ENCODE data around the gene DLG1. TPM values are rescaled to one million over a fixed set of nuclear protein-coding genes. Genes with fewer than 3 reads are reported as not detected.
A peak's percentile ranks its signal among the peaks of the same experiment; 100 is the strongest.

Gene DLG1
- total and polyA plus RNA-seq, 12 donors = 14.1 to 74.6 (median 58.4) TPM

DNA sequence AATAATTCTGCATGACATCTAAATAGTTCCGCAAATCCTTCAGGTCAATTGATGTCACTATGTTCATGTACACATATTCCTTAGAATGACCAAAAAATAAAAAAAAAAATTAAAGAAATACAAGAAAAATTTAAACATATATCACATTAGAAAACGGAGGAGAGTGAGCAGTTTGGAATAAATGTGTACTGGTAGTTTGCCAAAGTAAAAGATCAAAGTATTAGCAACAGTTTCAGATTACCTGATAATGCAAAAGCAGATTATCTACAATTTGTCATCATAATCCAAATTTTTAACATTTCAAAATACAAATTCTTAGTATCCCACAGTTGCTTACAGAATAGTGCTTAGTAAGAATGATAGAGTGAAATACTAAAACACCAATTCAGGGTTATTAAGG, 1.9 kb downstream of the DLG1 start:
- no peaks in the 10 kb centered on the region for H3K9me3 ChIP-seq (replicated peaks in 1 of 3)
- H3K27me3 ChIP-seq = no peaks in the 10 kb centered on the region
- no peak for DNase-seq
- TF ChIP-seq POLR2A (IDR thresholded peaks at IDR 0.05) = no peak
- H3K4me1 ChIP-seq (replicated peaks in 1 of 2) = peaks cover 0 to 35% of the 10 kb centered on the region in 2 donors
- intact Hi-C loops (cut with DNase I) = no loop called here
- peak overlapping the region in 1 of 4 donors; percentile 95 for H3K4me3 ChIP-seq
- H3K27ac ChIP-seq = no peak overlapping the region
- peaks cover 0 to 5% of the 10 kb centered on the region in 2 donors for H3K36me3 ChIP-seq (replicated peaks in 1 of 2)
- 7 to 64% (median 45%) methylated on average over 2 of the region's 2 CpGs for WGBS, 4 donors

DNA sequence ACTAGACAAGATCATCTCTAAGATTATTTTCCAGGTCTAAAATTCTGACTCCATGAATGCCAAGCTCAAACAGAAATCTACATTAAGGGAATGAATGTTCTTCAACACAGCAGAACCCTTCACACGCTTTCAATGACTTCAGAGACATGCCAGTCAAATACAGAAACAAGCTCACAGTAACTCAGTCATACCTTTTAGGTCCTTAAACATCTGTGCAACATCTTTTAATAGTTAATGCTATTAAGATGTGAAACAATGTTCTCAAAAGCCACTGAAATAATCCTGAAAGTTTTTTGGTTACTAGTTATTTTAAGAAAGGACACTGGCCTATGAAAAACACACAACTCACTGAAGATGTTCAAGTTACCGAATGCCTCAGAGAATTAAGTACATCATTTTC, 2.5 kb downstream of the DLG1 start:
- Histone ChIP-seq H3K4me3 (no peak overlapping the region), H3K4me1 (replicated peaks in 1 of 2) (peaks cover 0 to 36% of the 10 kb centered on the region in 2 donors), H3K9me3 (replicated peaks in 1 of 3) (no peaks in the 10 kb centered on the region), H3K27me3 (no peaks in the 10 kb centered on the region), H3K27ac (no peak overlapping the region), H3K36me3 (replicated peaks in 1 of 2) (peaks cover 0 to 5% of the 10 kb centered on the region in 2 donors)
- no peak for TF ChIP-seq POLR2A (IDR thresholded peaks at IDR 0.05)
- TF ChIP-seq, protein P1, sequence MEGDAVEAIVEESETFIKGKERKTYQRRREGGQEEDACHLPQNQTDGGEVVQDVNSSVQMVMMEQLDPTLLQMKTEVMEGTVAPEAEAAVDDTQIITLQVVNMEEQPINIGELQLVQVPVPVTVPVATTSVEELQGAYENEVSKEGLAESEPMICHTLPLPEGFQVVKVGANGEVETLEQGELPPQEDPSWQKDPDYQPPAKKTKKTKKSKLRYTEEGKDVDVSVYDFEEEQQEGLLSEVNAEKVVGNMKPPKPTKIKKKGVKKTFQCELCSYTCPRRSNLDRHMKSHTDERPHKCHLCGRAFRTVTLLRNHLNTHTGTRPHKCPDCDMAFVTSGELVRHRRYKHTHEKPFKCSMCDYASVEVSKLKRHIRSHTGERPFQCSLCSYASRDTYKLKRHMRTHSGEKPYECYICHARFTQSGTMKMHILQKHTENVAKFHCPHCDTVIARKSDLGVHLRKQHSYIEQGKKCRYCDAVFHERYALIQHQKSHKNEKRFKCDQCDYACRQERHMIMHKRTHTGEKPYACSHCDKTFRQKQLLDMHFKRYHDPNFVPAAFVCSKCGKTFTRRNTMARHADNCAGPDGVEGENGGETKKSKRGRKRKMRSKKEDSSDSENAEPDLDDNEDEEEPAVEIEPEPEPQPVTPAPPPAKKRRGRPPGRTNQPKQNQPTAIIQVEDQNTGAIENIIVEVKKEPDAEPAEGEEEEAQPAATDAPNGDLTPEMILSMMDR (IDR thresholded peaks at IDR 0.05) = no peak
- WGBS, 4 donors = 76 to 83% (median 80%) methylated on average over 2 of the region's 2 CpGs
- intact Hi-C loops (cut with DNase I) = no loop called here
- DNase-seq = no peak

DNA sequence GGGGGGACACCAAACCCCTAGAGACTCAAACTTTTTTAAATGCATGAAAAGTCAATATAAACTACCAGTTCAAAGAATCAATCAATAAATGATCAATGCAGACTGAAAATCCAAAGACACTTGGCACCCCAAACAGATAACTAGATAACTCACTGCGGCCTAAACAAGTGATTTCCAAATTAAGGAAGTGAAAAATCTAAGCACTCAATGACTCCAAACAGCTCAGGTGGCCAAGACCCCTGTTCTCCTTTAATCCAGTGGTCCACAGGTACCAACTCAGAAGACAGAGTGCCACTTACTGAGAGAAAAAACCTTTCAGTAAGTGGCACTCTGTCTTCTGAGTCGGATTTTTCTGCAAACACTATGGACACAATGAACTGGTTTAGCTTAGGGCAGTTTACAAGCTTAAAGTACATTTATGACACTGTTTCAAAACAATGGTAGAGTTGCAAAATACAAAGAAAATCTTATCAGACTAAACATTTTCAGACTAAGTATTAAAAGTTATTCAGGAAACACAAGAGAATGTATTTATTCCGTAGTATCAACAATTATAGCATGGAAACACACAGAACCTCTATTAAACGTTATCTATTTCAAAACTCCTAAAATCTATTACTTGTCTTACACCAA, 4.7 kb downstream of the DLG1 start:
- no peak for DNase-seq
- H3K36me3 ChIP-seq (replicated peaks in 1 of 2) = peaks cover 0 to 5% of the 10 kb centered on the region in 2 donors
- intact Hi-C loops (cut with DNase I) = no loop called here

DNA sequence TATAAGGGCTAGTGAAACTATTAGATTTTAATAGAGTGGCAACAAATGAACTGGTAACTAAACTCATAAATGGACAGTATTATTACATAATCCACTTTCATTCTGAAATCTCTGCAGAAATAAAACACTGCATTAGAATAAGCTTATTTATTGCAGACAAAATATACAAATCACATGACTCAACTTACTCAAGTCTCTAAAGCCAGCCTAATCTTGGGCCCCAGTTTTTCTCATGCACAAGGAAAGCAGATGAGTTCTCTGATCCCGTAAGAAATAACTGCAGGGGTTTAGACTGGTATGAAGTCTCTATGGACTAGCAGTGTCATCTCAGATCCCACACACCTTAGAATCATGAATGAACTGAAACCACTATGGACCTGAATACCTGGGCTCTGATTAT, 5.8 kb downstream of the DLG1 start:
- no peaks in the 10 kb centered on the region for H3K9me3 ChIP-seq (replicated peaks in 1 of 3)
- 0 to 95% (median 70%) methylated on average over 1 of the region's 1 CpG for WGBS, 4 donors
- intact Hi-C loops (cut with DNase I) = no loop called here
- TF ChIP-seq POLR2A (IDR thresholded peaks at IDR 0.05) = no peak
- TF ChIP-seq, protein P1 (IDR thresholded peaks at IDR 0.05) = no peak
- DNase-seq = no peak
- no peak overlapping the region for H3K27ac ChIP-seq
- H3K4me3 ChIP-seq = no peak overlapping the region
- H3K27me3 ChIP-seq = no peaks in the 10 kb centered on the region
- peaks cover 0 to 52% of the 10 kb centered on the region in 2 donors for H3K4me1 ChIP-seq (replicated peaks in 1 of 2)
- peaks cover 0 to 5% of the 10 kb centered on the region in 2 donors for H3K36me3 ChIP-seq (replicated peaks in 1 of 2)

More for the DNA sequence above, 4.7 kb downstream of the DLG1 start:
- Histone ChIP-seq H3K27me3 (no peaks in the 10 kb centered on the region), H3K9me3 (replicated peaks in 1 of 3) (no peaks in the 10 kb centered on the region), H3K4me1 (replicated peaks in 1 of 2) (peaks cover 0 to 52% of the 10 kb centered on the region in 2 donors), H3K4me3 (no peak overlapping the region), H3K27ac (no peak overlapping the region)
- TF ChIP-seq POLR2A (IDR thresholded peaks at IDR 0.05) = no peak
- TF ChIP-seq, protein P1 (IDR thresholded peaks at IDR 0.05) = no peak
- 84 to 92% (median 87%) methylated on average over 4 of the region's 4 CpGs for WGBS, 4 donors

Data from adrenal gland (tissue), 12 donors.